Endothelial cell of umbilical vein (primary cell): ENCODE measurements around the gene NRXN3. TPM values are rescaled to one million over a fixed set of nuclear protein-coding genes. Genes with fewer than 3 reads are reported as not detected.

Experiments used
- BruUV-seq: library from RNA; stranded (reverse); fragments of 400-500 nt; replicated peaks from 2 replicates; lab custom pipeline; 2021; lab: Mats Ljungman, UMichigan
- CTCF ChIA-PET: fragments of 300-600, 350-600 bp; sonication (Branson Sonifier 250); formaldehyde crosslinking; loops from one replicate; lab custom pipeline; 2021; ENCODE audit warnings: antibody characterized with exemption, inconsistent platforms; lab: Charles Lee
- POLR2A ChIA-PET: fragments of 300-600, 350-600 bp; sonication (Branson Sonifier 250); formaldehyde crosslinking; loops from one replicate; lab custom pipeline; 2021; ENCODE audit warnings: antibody characterized with exemption, inconsistent platforms; lab: Charles Lee
- DNase-seq: peaks from one replicate; pipeline ENCODE4 v3.0.0-alpha.2; 2011; ENCODE audit warnings: low read depth, low spot score
- FAIRE-seq: peaks from 2 replicates; lab custom pipeline; 2011; peaks lifted over from hg19 to GRCh38; lab: Jason Lieb, UNC
- H2AFZ ChIP-seq: 2 replicates; pipeline ENCODE4 v1.6.0; 2012; ENCODE audit warnings: low read depth, low read length, control low read depth, inconsistent platforms
- H3K27ac ChIP-seq: 2 replicates; pipeline ENCODE4 v1.5.1; 2011; ENCODE audit warnings: low read depth, mild to moderate bottlenecking, control low read depth, low read length, moderate library complexity; ENCODE audit not compliant: insufficient read depth
- H3K27me3 ChIP-seq, 2 experiments: 2 replicates each; pipeline versions ENCODE4 v1.6.0 to v1.6.1; 2011; ENCODE audit warnings: low read length in 2 of 2, mixed read lengths in 1 of 2; ENCODE audit not compliant: control insufficient read depth in 2 of 2, insufficient read depth in 2 of 2
- H3K36me3 ChIP-seq, 2 experiments: 2 replicates in 1 of 2; 3 replicates in 1 of 2; pipeline ENCODE4 v1.5.1; 2011; ENCODE audit warnings: low read length in 2 of 2, mild to moderate bottlenecking in 1 of 2, moderate library complexity in 1 of 2; ENCODE audit not compliant: control insufficient read depth in 2 of 2, insufficient read depth in 2 of 2; ENCODE audit errors: extremely low read depth in 1 of 2
- H3K4me1 ChIP-seq: 3 replicates; pipeline ENCODE4 v1.5.1; 2011; ENCODE audit warnings: mild to moderate bottlenecking, low read length; ENCODE audit not compliant: control insufficient read depth, insufficient read depth; ENCODE audit errors: extremely low read depth
- H3K4me2 ChIP-seq: 2 replicates; pipeline ENCODE4 v1.6.1; 2011; ENCODE audit warnings: low read length, control low read depth, mixed read lengths; ENCODE audit not compliant: insufficient read depth
- H3K4me3 ChIP-seq, 3 experiments: fragments of 200-600 bp in 1 of 3; sonication (generic), shearing (Covaris generic) in 1 of 3; replicated peaks in 1 of 3; 2 replicates each; pipeline ENCODE4 v1.5.1; 2011 to 2016; ENCODE audit warnings: control low read depth in 3 of 3, low read length in 3 of 3, mild to moderate bottlenecking in 2 of 3, inconsistent platforms in 1 of 3, low read depth in 1 of 3, moderate library complexity in 1 of 3; ENCODE audit not compliant: insufficient read depth in 1 of 3
- H3K79me2 ChIP-seq: 2 replicates; pipeline ENCODE4 v1.6.0; 2012; ENCODE audit warnings: low read length, inconsistent platforms; ENCODE audit not compliant: control insufficient read depth, insufficient read depth
- H3K9ac ChIP-seq: replicated peaks from 2 replicates; pipeline ENCODE3; 2011; ENCODE audit warnings: low read length, control low read depth; ENCODE audit not compliant: insufficient read depth; ENCODE audit errors: extremely low read depth
- H3K9me1 ChIP-seq: replicated peaks from 3 replicates; pipeline ENCODE4 v1.6.0; 2011; ENCODE audit warnings: mild to moderate bottlenecking, low read length; ENCODE audit not compliant: control insufficient read depth, insufficient read depth; ENCODE audit errors: extremely low read depth
- H3K9me3 ChIP-seq: replicated peaks from 2 replicates; pipeline ENCODE4 v1.5.1; 2012; ENCODE audit warnings: low read length, inconsistent platforms; ENCODE audit not compliant: control insufficient read depth, insufficient read depth
- H4K20me1 ChIP-seq: replicated peaks from 2 replicates; pipeline ENCODE3; 2011; ENCODE audit warnings: mild to moderate bottlenecking, low read length; ENCODE audit not compliant: control insufficient read depth, insufficient read depth; ENCODE audit errors: extremely low read depth
- FOS ChIP-seq: IDR thresholded peaks from 2 replicates; pipeline ENCODE4 v1.6.1; 2011; ENCODE audit warnings: mild to moderate bottlenecking, low read length, moderate library complexity, borderline replicate concordance; ENCODE audit not compliant: insufficient read depth
- GATA2 ChIP-seq: IDR thresholded peaks from 2 replicates; pipeline ENCODE4 v1.7.0; 2011; ENCODE audit warnings: low read depth, mild to moderate bottlenecking, moderate library complexity, mixed read lengths, low read length; ENCODE audit not compliant: insufficient read length, insufficient read depth
- JUN ChIP-seq: IDR thresholded peaks from 2 replicates; pipeline ENCODE4 v1.6.1; 2011; ENCODE audit warnings: borderline replicate concordance, low read depth; ENCODE audit not compliant: insufficient read length, insufficient read depth
- MYC ChIP-seq: IDR thresholded peaks from one replicate; pipeline ENCODE4 v1.6.1; 2011; ENCODE audit warnings: mild to moderate bottlenecking, low read depth, low read length
- POLR2AphosphoS5 ChIP-seq: IDR thresholded peaks from 2 replicates; pipeline ENCODE4 v1.6.1; 2012; ENCODE audit warnings: low read depth, mild to moderate bottlenecking, control low read depth, low read length, moderate library complexity; ENCODE audit not compliant: insufficient read depth
- dilution Hi-C: fragments of 300-500 bp; cut with MboI; formaldehyde crosslinking; loops from one replicate; pipeline ENCODE4 v1.15.0; 2019; ENCODE audit warnings: low sequenced_read_pairs; ENCODE audit not compliant: extremely low pct_ligation_motif_present
- intact Hi-C: fragments of 100-400 bp; cut with micrococcal nuclease; formaldehyde crosslinking; loops from one replicate; pipeline ENCODE4 v1.10.0; 2022
- polyA plus RNA-seq, 4 experiments: library from polyadenylated mRNA; depleted of rRNA in 3 of 4; stranded (reverse) in 3 of 4; unstranded in 1 of 4; fragments of >200 nt; gene quantifications; 2 replicates each; pipeline versions ENCODE4 v1.2.1 to v1.2.3, GENCODE V29; 2011 to 2012; ENCODE audit warnings: missing spikeins in 1 of 4
- total RNA-seq: library from RNA; stranded (reverse); gene quantifications from 2 replicates; pipeline ENCODE4 v1.2.3, GENCODE V29; 2021
- TF ChIP-seq, protein P1 (sequence below), 2 donors: IDR thresholded peaks; 1 replicate in 1 of 2; 2 replicates in 1 of 2; pipeline ENCODE4 v1.5.1; 2011; ENCODE audit warnings: low read length in 2 of 2, mild to moderate bottlenecking in 2 of 2, moderate library complexity in 2 of 2, control low read depth in 1 of 2, inconsistent platforms in 1 of 2, low read depth in 1 of 2; ENCODE audit not compliant: insufficient read depth in 1 of 2; ENCODE audit errors: extremely low read depth in 1 of 2
- TF ChIP-seq, protein P2 (sequence below): IDR thresholded peaks from 2 replicates; pipeline ENCODE4 v1.6.1; 2011; ENCODE audit not compliant: insufficient read depth, insufficient read length

Gene NRXN3
- total and polyA plus RNA-seq, 2 donors (not counting 3 experiments of a cell fraction or from before 2014, with no cell fraction given), result 0.72 to 4.2 TPM

DNA sequence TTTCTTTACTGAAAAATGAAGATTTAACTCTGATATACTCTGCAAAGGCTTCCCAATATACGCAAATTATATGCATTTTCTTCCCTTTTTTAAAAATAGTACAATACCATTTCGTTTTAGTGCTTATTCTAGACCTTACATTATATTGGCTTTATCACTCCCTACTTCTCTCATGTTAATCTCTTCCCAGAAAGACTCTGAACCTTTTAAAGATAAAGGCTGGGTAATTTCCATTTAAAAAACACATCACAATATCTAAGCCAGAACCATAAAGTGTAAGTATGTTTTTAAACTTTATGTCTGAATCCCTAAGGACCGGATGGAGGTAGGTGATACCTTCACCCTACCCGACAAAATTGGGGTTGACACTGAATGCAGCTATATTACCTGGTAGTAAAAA, 1720.4 kb downstream of the NRXN3 start:
- Histone ChIP-seq H3K79me2 (no peaks in the 10 kb centered on the region), H3K9ac (no peak overlapping the region), H3K27me3 (no peaks in the 10 kb centered on the region), H4K20me1 (no peaks in the 10 kb centered on the region), H2AFZ (no peak overlapping the region), H3K9me3 (no peaks in the 10 kb centered on the region), H3K36me3 (no peaks in the 10 kb centered on the region), H3K4me2 (no peak overlapping the region), H3K27ac (no peak overlapping the region), H3K4me1 (no peaks in the 10 kb centered on the region), H3K4me3 (no peak overlapping the region), H3K9me1 (no peaks in the 10 kb centered on the region)
- TF ChIP-seq, protein P1, sequence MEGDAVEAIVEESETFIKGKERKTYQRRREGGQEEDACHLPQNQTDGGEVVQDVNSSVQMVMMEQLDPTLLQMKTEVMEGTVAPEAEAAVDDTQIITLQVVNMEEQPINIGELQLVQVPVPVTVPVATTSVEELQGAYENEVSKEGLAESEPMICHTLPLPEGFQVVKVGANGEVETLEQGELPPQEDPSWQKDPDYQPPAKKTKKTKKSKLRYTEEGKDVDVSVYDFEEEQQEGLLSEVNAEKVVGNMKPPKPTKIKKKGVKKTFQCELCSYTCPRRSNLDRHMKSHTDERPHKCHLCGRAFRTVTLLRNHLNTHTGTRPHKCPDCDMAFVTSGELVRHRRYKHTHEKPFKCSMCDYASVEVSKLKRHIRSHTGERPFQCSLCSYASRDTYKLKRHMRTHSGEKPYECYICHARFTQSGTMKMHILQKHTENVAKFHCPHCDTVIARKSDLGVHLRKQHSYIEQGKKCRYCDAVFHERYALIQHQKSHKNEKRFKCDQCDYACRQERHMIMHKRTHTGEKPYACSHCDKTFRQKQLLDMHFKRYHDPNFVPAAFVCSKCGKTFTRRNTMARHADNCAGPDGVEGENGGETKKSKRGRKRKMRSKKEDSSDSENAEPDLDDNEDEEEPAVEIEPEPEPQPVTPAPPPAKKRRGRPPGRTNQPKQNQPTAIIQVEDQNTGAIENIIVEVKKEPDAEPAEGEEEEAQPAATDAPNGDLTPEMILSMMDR (IDR thresholded peaks at IDR 0.05; ENCODE audit: extremely low read depth in 1 of 2, insufficient read depth in 1 of 2, low read depth in 1 of 2, low read length in 2 of 2), result no peak
- TF ChIP-seq FOS (no peak), POLR2AphosphoS5 (no peak), MYC (no peak), GATA2 (no peak), JUN (no peak)
- TF ChIP-seq, protein P2, sequence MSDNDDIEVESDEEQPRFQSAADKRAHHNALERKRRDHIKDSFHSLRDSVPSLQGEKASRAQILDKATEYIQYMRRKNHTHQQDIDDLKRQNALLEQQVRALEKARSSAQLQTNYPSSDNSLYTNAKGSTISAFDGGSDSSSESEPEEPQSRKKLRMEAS, result no peak
- BruUV-seq, result no TSS peak
- intact Hi-C loops, result no loop called here
- CTCF ChIA-PET, result no interaction called here
- FAIRE-seq (no peak), DNase-seq (no peak)
- POLR2A ChIA-PET, result no interaction called here
- dilution Hi-C loops, result no loop called here
